Esophagus (tissue), 2 donors: ENCODE results near the gene SLC17A3. TPM values are rescaled to one million over a fixed set of nuclear protein-coding genes. Genes with fewer than 3 reads are reported as not detected.

ENCODE experiments used
- H3K27ac ChIP-seq, 2 donors: one replicate each; pipeline ENCODE4 v1.5.1; 2013; ENCODE audit warnings: low read depth in 2 of 2, mild to moderate bottlenecking in 2 of 2, inconsistent platforms in 1 of 2, low read length in 1 of 2, moderate library complexity in 1 of 2
- H3K27me3 ChIP-seq, 2 donors: one replicate each; pipeline ENCODE4 v1.6.1; 2013; ENCODE audit warnings: low read length in 2 of 2, control low read depth in 1 of 2, mild to moderate bottlenecking in 1 of 2; ENCODE audit not compliant: insufficient read depth in 2 of 2, control insufficient read depth in 1 of 2
- H3K36me3 ChIP-seq, 2 donors: one replicate each; pipeline ENCODE4 v1.6.1; 2013; ENCODE audit warnings: low read length in 1 of 2; ENCODE audit not compliant: control insufficient read depth in 2 of 2, insufficient read depth in 2 of 2
- H3K4me1 ChIP-seq, 2 donors: one replicate each; pipeline ENCODE4 v1.6.1; 2013; ENCODE audit warnings: low read length in 1 of 2; ENCODE audit not compliant: control insufficient read depth in 2 of 2, insufficient read depth in 2 of 2
- H3K4me3 ChIP-seq, 2 donors: one replicate each; pipeline ENCODE4 v1.5.1; 2013; ENCODE audit warnings: low read length in 2 of 2, mild to moderate bottlenecking in 2 of 2, low read depth in 1 of 2, moderate library complexity in 1 of 2
- H3K9me3 ChIP-seq, 2 donors: one replicate each; pipeline ENCODE4 v1.6.1; 2013; ENCODE audit warnings: mild to moderate bottlenecking in 2 of 2, low read depth in 1 of 2, low read length in 1 of 2, moderate library complexity in 1 of 2; ENCODE audit not compliant: control insufficient read depth in 2 of 2, insufficient read depth in 1 of 2
- WGBS, 2 donors: extraction: QIAGEN DNeasy Blood & Tissue Kit; methylation state at CpG; one replicate each; pipeline ENCODE4 v1.1.7; 2013; 5-methylcytosine and 5-hydroxymethylcytosine counted together
- polyA plus RNA-seq, 2 donors: library from polyadenylated mRNA; stranded (reverse); fragments of 200-250 nt; gene quantifications; one replicate each; pipeline ENCODE4 v1.2.3, GENCODE V29; 2013
- donor health status: healthy with polysubstance abuse.
- donor health status: Bipolar disorder and iron deficiency.

The SLC17A3 gene
- polyA plus RNA-seq, 2 donors = not detected

GRCh38 chr6:25878721-25879322 is 4.8 kb upstream of the SLC17A3 start:
- Histone ChIP-seq H3K27me3 (no peaks in the 10 kb centered on the region), H3K27ac (no peak overlapping the region), H3K4me1 (no peaks in the 10 kb centered on the region), H3K4me3 (no peak overlapping the region), H3K9me3 (no peaks in the 10 kb centered on the region), H3K36me3 (no peaks in the 10 kb centered on the region)
- 96 to 97% methylated on average over 2 of the region's 2 CpGs for WGBS, 2 donors

- Histone ChIP-seq H3K4me1 (no peaks in the 10 kb centered on the region), H3K9me3 (no peaks in the 10 kb centered on the region), H3K27ac (no peak overlapping the region), H3K36me3 (no peaks in the 10 kb centered on the region), H3K27me3 (no peaks in the 10 kb centered on the region), H3K4me3 (no peak overlapping the region)
- WGBS, 2 donors = 83% methylated on average over 3 of the region's 3 CpGs
Observed at GRCh38 chr6:25875926-25876602, 2.0 kb upstream of the SLC17A3 start.

- Histone ChIP-seq H3K27ac (no peak overlapping the region), H3K36me3 (no peaks in the 10 kb centered on the region), H3K4me3 (no peak overlapping the region), H3K27me3 (no peaks in the 10 kb centered on the region), H3K4me1 (no peaks in the 10 kb centered on the region), H3K9me3 (no peaks in the 10 kb centered on the region)
- 64 to 74% methylated on average over 3 of the region's 3 CpGs for WGBS, 2 donors
Observed at GRCh38 chr6:25875563-25875905, 1.5 kb upstream of the SLC17A3 start.

- Histone ChIP-seq H3K36me3 (no peaks in the 10 kb centered on the region), H3K4me1 (no peaks in the 10 kb centered on the region), H3K4me3 (no peak overlapping the region), H3K27me3 (no peaks in the 10 kb centered on the region), H3K27ac (no peak overlapping the region), H3K9me3 (no peaks in the 10 kb centered on the region)
- 86 to 88% methylated on average over 3 of the region's 3 CpGs for WGBS, 2 donors
Observed at GRCh38 chr6:25874822-25875562, 949 bp upstream of the SLC17A3 start.

GRCh38 chr6:25872814-25873213 is 1.2 kb downstream of the SLC17A3 start:
- no peaks in the 10 kb centered on the region for H3K4me1 ChIP-seq
- H3K27ac ChIP-seq = no peak overlapping the region
- no peaks in the 10 kb centered on the region for H3K27me3 ChIP-seq
- H3K9me3 ChIP-seq = no peaks in the 10 kb centered on the region
- no peak overlapping the region for H3K4me3 ChIP-seq
- no peaks in the 10 kb centered on the region for H3K36me3 ChIP-seq
- 89 to 96% methylated on average over 1 of the region's 1 CpG for WGBS, 2 donors

GRCh38 chr6:25869840-25870239 is 4.2 kb downstream of the SLC17A3 start:
- H3K4me1 ChIP-seq = no peaks in the 10 kb centered on the region
- H3K36me3 ChIP-seq = no peaks in the 10 kb centered on the region
- WGBS, 2 donors = 33 to 86% methylated on average over 1 of the region's 1 CpG
- no peak overlapping the region for H3K4me3 ChIP-seq
- H3K9me3 ChIP-seq = no peaks in the 10 kb centered on the region
- H3K27me3 ChIP-seq = no peaks in the 10 kb centered on the region
- no peak overlapping the region for H3K27ac ChIP-seq

GRCh38 chr6:25868436-25869183 is 5.4 kb downstream of the SLC17A3 start:
- 71 to 77% methylated on average over 3 of the region's 3 CpGs for WGBS, 2 donors
- no peaks in the 10 kb centered on the region for H3K36me3 ChIP-seq
- no peaks in the 10 kb centered on the region for H3K27me3 ChIP-seq
- H3K9me3 ChIP-seq = no peaks in the 10 kb centered on the region
- H3K4me3 ChIP-seq = no peak overlapping the region
- no peaks in the 10 kb centered on the region for H3K4me1 ChIP-seq
- no peak overlapping the region for H3K27ac ChIP-seq

GRCh38 chr6:25866011-25866410 is 8.0 kb downstream of the SLC17A3 start:
- 62 to 66% methylated on average over 3 of the region's 3 CpGs for WGBS, 2 donors
- Histone ChIP-seq H3K27ac (no peak overlapping the region), H3K9me3 (no peaks in the 10 kb centered on the region), H3K4me1 (no peaks in the 10 kb centered on the region), H3K36me3 (no peaks in the 10 kb centered on the region), H3K4me3 (no peak overlapping the region), H3K27me3 (no peaks in the 10 kb centered on the region)

- Histone ChIP-seq H3K36me3 (no peaks in the 10 kb centered on the region), H3K27ac (no peak overlapping the region), H3K9me3 (no peaks in the 10 kb centered on the region), H3K4me3 (no peak overlapping the region), H3K4me1 (no peaks in the 10 kb centered on the region), H3K27me3 (no peaks in the 10 kb centered on the region)
- 47 to 51% methylated on average over 2 of the region's 2 CpGs for WGBS, 2 donors
Observed at GRCh38 chr6:25863360-25863759, 10.7 kb downstream of the SLC17A3 start.
